Neural crest cell (in vitro differentiated cells): ENCODE data around the gene GPI. TPM values are rescaled to one million over a fixed set of nuclear protein-coding genes. Genes with fewer than 3 reads are reported as not detected.
"Not testable (repeated sequence)": the region's sequence is repeated elsewhere in the genome, so short reads cannot be mapped to it uniquely, and the experiment has no call there.

Source experiments
- DNase-seq: peaks from one replicate; pipeline ENCODE4 v3.0.0; 2021; ENCODE audit warnings: low read depth, mixed read lengths, low spot score
- H3K27ac Mint-ChIP-seq: one replicate; pipeline ENCODE4 v1.8.0; 2021; ENCODE audit warnings: mild to moderate bottlenecking, mixed read lengths; ENCODE audit not compliant: unreplicated experiment
- H3K27me3 Mint-ChIP-seq: 2 replicates; pipeline ENCODE4 v1.8.0; 2021; ENCODE audit warnings: low read depth, mild to moderate bottlenecking, mixed read lengths
- H3K36me3 Mint-ChIP-seq: 2 replicates; pipeline ENCODE4 v1.8.0; 2021; ENCODE audit warnings: low read depth, mild to moderate bottlenecking, mixed read lengths
- H3K4me1 Mint-ChIP-seq: 2 replicates; pipeline ENCODE4 v1.8.0; 2021; ENCODE audit warnings: mixed read lengths
- H3K4me3 Mint-ChIP-seq: one replicate; pipeline ENCODE4 v1.8.0; 2021; ENCODE audit warnings: mild to moderate bottlenecking, mixed read lengths
- H3K9me3 Mint-ChIP-seq: 2 replicates; pipeline ENCODE4 v1.8.0; 2021; ENCODE audit warnings: mixed read lengths
- CTCF ChIP-seq: fragments of 200-600 bp; sonication (generic); conservative IDR thresholded peaks from 2 replicates; pipeline ENCODE4 v1.5.0; 2021; ENCODE audit warnings: antibody characterized with exemption, mild to moderate bottlenecking
- total RNA-seq: library from RNA; stranded (reverse); gene quantifications from 2 replicates; pipeline ENCODE4 v1.2.1, GENCODE V29; 2021

Gene GPI
- total RNA-seq, 1 donor from 2014 or later: 227 TPM

GRCh38 chr19:34325181-34325580 is 39.8 kb upstream of the GPI start:
- Mint-ChIP-seq H3K4me3 (no peak overlapping the region), H3K9me3 (no peaks in the 10 kb centered on the region), H3K36me3 (peaks cover 12% of the 10 kb centered on the region), H3K27ac (peak overlapping the region; percentile 72), H3K4me1 (no peaks in the 10 kb centered on the region), H3K27me3 (no peaks in the 10 kb centered on the region)
- no peak for TF ChIP-seq CTCF
- DNase-seq: no peak

GRCh38 chr19:34325981-34326787 is 38.8 kb upstream of the GPI start:
- Mint-ChIP-seq H3K27ac (peak overlapping the region; percentile 46), H3K27me3 (no peaks in the 10 kb centered on the region), H3K4me3 (no peak overlapping the region), H3K9me3 (no peaks in the 10 kb centered on the region), H3K4me1 (no peaks in the 10 kb centered on the region), H3K36me3 (peaks cover 12% of the 10 kb centered on the region)
- TF ChIP-seq CTCF: no peak
- no peak for DNase-seq

- TF ChIP-seq CTCF: no peak
- H3K9me3 Mint-ChIP-seq: no peaks in the 10 kb centered on the region
- H3K27me3 Mint-ChIP-seq: no peaks in the 10 kb centered on the region
- H3K4me1 Mint-ChIP-seq: no peaks in the 10 kb centered on the region
- peaks cover 14% of the 10 kb centered on the region for H3K36me3 Mint-ChIP-seq
- H3K27ac Mint-ChIP-seq: peak overlapping the region; percentile 15
- DNase-seq: no peak
- no peak overlapping the region for H3K4me3 Mint-ChIP-seq
Measured at GRCh38 chr19:34327851-34328250, 37.1 kb upstream of the GPI start.

- H3K4me3 Mint-ChIP-seq: no peak overlapping the region
- H3K27ac Mint-ChIP-seq: no peak overlapping the region
- no peaks in the 10 kb centered on the region for H3K9me3 Mint-ChIP-seq
- peaks cover 10% of the 10 kb centered on the region for H3K36me3 Mint-ChIP-seq
- no peak for DNase-seq
- TF ChIP-seq CTCF: no peak
- no peaks in the 10 kb centered on the region for H3K4me1 Mint-ChIP-seq
- no peaks in the 10 kb centered on the region for H3K27me3 Mint-ChIP-seq
Measured at GRCh38 chr19:34328982-34329381, 36.0 kb upstream of the GPI start.

GRCh38 chr19:34330116-34330515 is 34.9 kb upstream of the GPI start:
- no peaks in the 10 kb centered on the region for H3K27me3 Mint-ChIP-seq
- no peak overlapping the region for H3K27ac Mint-ChIP-seq
- no peaks in the 10 kb centered on the region for H3K4me1 Mint-ChIP-seq
- no peak overlapping the region for H3K4me3 Mint-ChIP-seq
- no peak for TF ChIP-seq CTCF
- no peaks in the 10 kb centered on the region for H3K9me3 Mint-ChIP-seq
- no peak for DNase-seq
- H3K36me3 Mint-ChIP-seq: peaks cover 8% of the 10 kb centered on the region

GRCh38 chr19:34330596-34330995 is 34.4 kb upstream of the GPI start:
- not testable (repeated sequence) for H3K4me3 Mint-ChIP-seq, H3K4me1 Mint-ChIP-seq

GRCh38 chr19:34331596-34331995 is 33.4 kb upstream of the GPI start:
- H3K4me3 Mint-ChIP-seq, H3K9me3 Mint-ChIP-seq, H3K27ac Mint-ChIP-seq, H3K36me3 Mint-ChIP-seq, H3K27me3 Mint-ChIP-seq, H3K4me1 Mint-ChIP-seq, DNase-seq: not testable (repeated sequence)

More at GRCh38 chr19:34330596-34330995, 34.4 kb upstream of the GPI start:
- not testable (repeated sequence) for H3K9me3 Mint-ChIP-seq, DNase-seq, H3K36me3 Mint-ChIP-seq, H3K27ac Mint-ChIP-seq, H3K27me3 Mint-ChIP-seq
